Dermis blood vessel endothelial cell (primary cell): Measurements from ENCODE around the gene SLC24A4. TPM values are rescaled to one million over a fixed set of nuclear protein-coding genes. Genes with fewer than 3 reads are reported as not detected.

Source experiments
- DNase-seq: peaks from one replicate; pipeline ENCODE4 v3.0.0; 2010
- total RNA-seq: library from RNA; depleted of rRNA; stranded (reverse); fragments of >200 nt; gene quantifications from 2 replicates; pipeline ENCODE4 v1.2.3, GENCODE V29; 2014

Gene SLC24A4
- under 0.01 and 0.14 TPM in 2 replicates for total RNA-seq

- DNase-seq = peak; percentile 23
Observed at GRCh38 chr14:92323011-92323915, at the start of gene SLC24A4. Gene SLC24A4, plus strand, starts transcription at chr14:92323165. Its CDS starts 666 bp downstream, at chr14:92323831.

GRCh38 chr14:92273166-92273565 lies 49.8 kb upstream of the SLC24A4 start:
- no peak for DNase-seq

- no peak for DNase-seq
Observed at GRCh38 chr14:92274055-92274454, 48.9 kb upstream of the SLC24A4 start.

- DNase-seq = no peak
Observed at GRCh38 chr14:92276074-92276473, 46.9 kb upstream of the SLC24A4 start.

GRCh38 chr14:92277031-92277430 lies 45.9 kb upstream of the SLC24A4 start:
- no peak for DNase-seq

GRCh38 chr14:92280554-92281262 lies 42.3 kb upstream of the SLC24A4 start:
- no peak for DNase-seq

- DNase-seq = no peak
Observed at GRCh38 chr14:92282669-92283068, 40.3 kb upstream of the SLC24A4 start.

GRCh38 chr14:92285311-92285710 lies 37.7 kb upstream of the SLC24A4 start:
- DNase-seq = no peak

- no peak for DNase-seq
Observed at GRCh38 chr14:92287987-92288386, 35.0 kb upstream of the SLC24A4 start.

GRCh38 chr14:92288994-92289660 lies 33.8 kb upstream of the SLC24A4 start:
- DNase-seq = no peak

- no peak for DNase-seq
Observed at GRCh38 chr14:92292673-92293072, 30.3 kb upstream of the SLC24A4 start.

- DNase-seq = no peak
Observed at GRCh38 chr14:92294506-92294905, 28.5 kb upstream of the SLC24A4 start.

- no peak for DNase-seq
Observed at GRCh38 chr14:92297818-92298595, 25.0 kb upstream of the SLC24A4 start.

- no peak for DNase-seq
Observed at GRCh38 chr14:92302481-92302880, 20.5 kb upstream of the SLC24A4 start.

GRCh38 chr14:92308716-92309115 lies 14.2 kb upstream of the SLC24A4 start:
- DNase-seq = no peak

- no peak for DNase-seq
Observed at GRCh38 chr14:92309968-92310530, 12.9 kb upstream of the SLC24A4 start.

GRCh38 chr14:92310776-92311375 lies 12.1 kb upstream of the SLC24A4 start:
- no peak for DNase-seq

- DNase-seq = no peak
Observed at GRCh38 chr14:92314182-92314581, 8.8 kb upstream of the SLC24A4 start.

GRCh38 chr14:92315050-92315805 lies 7.7 kb upstream of the SLC24A4 start:
- no peak for DNase-seq

- DNase-seq = no peak
Observed at GRCh38 chr14:92316176-92316575, 6.8 kb upstream of the SLC24A4 start.

- no peak for DNase-seq
Observed at GRCh38 chr14:92316937-92317336, 6.0 kb upstream of the SLC24A4 start.
